GM19193 (cell line): Measurements from ENCODE around the gene H6PD.

Experiments used
- POLR2A ChIP-seq: IDR thresholded peaks from 4 replicates; pipeline ENCODE4 v1.6.1; 2011; ENCODE audit not compliant: insufficient read depth, insufficient read length; ENCODE audit errors: extremely low read depth

Gene H6PD

GRCh38 chr1:9317591-9318417, 83.2 kb downstream of the H6PD start:
- no peak for TF ChIP-seq POLR2A

GRCh38 chr1:9319208-9319788, 84.7 kb downstream of the H6PD start:
- no peak for TF ChIP-seq POLR2A

GRCh38 chr1:9319789-9320519, 85.4 kb downstream of the H6PD start:
- TF ChIP-seq POLR2A, result no peak
